ENCODE results near the gene ZNF74.
A peak's percentile ranks its signal among the peaks of the same experiment; 100 is the strongest.

Gene ZNF74

DNA sequence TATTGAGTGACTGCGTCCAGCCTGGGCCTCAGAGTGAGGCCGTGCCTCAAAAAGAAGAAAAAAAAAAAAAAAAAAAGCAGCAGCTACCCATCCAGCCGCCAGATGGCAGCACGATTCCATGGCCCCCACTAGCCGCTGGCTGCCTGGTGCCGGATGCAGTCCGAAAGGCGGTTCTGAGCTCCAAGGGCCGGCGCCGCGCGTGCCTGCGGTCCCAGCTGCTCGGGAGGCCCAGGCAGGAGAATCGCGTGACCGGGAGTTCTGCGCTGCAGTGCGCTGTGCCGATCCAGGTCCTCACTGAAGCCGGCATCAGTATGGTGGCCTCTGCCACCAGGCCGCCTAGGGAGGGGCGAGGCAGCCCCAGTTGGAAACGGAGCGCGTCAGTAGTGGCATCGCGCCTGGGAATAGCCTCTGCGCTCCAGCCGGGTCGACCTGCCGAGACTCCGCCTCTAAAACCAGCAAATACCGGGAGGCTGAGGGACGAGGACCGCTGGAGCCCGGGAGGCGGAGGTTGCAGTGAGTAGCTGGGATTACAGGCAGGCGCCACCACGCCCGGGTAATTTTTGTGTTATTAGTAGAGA is 24.3 kb downstream of the ZNF74 start:
- peak; percentile 40 to 64 (median 57) for DNase-seq (ENCODE audit: low read depth in 2 of 3, low spot score in 1 of 3)

GRCh38 chr22:20419664-20419951 is 25.7 kb downstream of the ZNF74 start:
- no peak for DNase-seq (ENCODE audit: low read depth in 2 of 3, low spot score in 1 of 3)

DNA sequence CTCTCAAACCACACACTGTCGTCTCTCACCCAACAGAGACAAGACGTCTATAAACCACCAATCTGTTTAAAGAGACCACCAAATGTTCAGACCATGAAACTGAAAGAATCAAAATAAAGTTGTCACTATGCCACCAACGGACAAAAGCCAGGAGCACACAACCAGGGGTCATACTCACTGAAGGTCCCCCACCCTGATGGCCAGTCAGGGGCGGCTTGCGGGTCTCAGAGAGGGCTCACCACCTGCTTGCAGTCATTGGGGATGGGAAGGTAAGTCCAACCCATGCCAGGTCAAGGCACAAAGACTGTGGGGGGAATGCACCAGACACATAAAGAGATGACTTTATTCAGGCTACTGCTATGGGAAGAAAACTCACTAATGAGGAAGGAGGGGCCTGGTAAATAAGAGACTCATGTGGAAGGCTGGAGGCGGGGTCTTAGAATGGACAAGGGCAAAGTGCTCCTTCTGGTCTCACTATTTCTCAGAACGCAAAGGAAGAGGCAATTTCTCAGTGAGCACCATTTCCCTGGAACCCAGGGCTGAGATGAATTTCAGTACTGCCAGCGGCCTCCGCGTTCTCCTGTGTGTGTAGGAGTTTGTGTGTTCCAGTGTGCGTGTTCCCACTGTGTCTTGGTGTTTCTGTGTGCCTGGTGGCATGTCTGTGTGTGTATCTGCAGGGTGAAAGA is 26.3 kb downstream of the ZNF74 start:
- DNase-seq (ENCODE audit: low read depth in 2 of 3, low spot score in 1 of 3) = no peak

DNA sequence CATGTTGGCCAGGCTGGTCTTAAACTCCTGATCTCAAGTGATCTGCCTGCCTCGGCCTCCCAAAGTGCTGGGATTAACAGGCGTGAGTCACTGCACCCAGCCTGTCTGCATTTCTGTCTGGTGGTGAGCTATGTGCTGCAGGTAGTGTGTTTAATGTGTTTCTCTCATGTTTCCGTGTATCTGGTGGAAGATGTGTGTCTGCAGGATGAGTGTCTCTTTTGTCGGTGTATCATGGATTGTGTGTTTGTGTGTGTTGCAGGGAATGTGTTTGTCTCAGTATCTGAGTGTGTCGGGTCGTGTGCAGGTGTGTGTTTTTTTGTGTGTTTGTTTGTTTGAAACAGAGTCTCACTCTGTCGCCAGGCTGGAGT is 27.5 kb downstream of the ZNF74 start:
- DNase-seq (ENCODE audit: low read depth in 2 of 3, low spot score in 1 of 3) = no peak

GRCh38 chr22:20422271-20423007 is 28.5 kb downstream of the ZNF74 start:
- DNase-seq (ENCODE audit: low read depth in 2 of 3, low spot score in 1 of 3) = no peak

DNA sequence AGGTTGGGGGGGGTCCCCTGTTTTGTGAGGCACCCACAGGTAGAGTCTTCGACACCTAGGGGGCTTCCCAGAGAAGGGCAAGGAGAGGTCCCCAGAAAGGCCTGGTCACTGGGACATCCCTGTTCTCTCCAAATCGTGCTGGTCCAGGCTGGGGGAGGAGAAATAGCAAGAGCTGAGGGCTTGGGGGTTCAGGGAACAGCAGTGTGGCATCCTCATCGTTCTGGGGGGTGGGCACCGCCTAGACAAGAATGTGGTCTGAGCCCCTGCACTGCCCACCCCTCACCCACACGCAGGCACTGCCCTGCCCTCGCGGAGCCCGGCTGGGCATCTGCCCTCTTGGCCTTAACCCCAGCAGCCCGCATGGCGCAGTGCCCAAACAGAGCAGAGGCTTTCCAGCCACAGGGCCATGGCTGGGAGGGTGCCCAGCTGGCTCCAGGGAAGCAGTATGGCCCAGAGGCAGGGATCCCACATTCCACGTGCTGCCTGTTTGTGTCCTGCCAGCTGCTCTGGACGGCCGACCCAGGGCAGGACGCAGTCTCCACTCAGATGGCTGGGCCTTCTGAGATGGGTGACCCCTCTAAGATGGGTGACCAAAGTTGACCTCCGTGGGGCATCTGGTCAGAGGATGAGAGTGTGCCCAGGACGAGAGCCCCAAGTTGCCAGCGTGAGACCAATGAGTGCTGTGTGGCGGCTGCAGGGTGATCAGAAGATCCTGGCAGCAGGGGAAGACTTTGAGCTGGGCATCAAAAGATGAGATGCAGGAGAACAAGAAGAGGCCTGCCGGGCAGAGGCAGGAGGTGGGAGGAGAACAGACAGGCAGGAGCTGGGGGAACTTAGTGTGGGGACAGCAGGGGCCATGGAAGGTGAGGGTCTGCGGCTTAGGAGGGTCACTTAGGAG is 29.3 kb downstream of the ZNF74 start:
- no peak for DNase-seq (ENCODE audit: low read depth in 2 of 3, low spot score in 1 of 3)

DNA sequence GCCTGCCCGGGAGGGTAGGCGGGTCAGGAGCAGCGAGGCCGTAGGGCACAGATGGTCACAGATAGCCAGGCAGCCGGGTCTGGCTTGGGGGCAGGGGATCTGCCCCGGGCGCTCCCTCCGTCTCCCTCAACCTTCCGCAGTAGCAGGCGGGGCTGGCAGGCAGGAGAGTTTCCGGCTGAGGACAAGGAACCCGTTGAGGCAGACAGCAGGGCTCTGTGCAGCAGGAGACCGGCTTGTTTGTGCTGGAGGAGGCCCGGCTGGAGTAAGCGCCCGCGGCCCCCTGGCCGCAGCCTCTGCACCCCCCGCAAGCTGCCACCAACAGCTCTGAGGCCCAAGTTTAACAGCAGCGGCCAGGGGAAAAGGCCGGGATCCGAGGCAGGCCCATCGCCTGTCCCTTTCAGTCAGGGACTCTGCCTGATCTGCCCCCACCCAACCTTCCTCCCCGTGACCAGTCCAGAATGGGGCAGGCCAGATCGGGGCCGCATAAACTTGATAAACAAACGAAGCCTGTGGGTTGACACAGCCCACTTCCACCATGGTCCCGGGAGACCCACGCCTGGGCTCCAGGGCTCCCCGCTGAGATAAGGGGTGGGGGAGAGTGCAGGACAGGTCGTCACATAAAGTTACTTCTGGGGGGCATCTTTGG is 30.1 kb downstream of the ZNF74 start:
- DNase-seq (ENCODE audit: low read depth in 2 of 3, low spot score in 1 of 3) = no peak

GRCh38 chr22:20424568-20424931 is 30.6 kb downstream of the ZNF74 start:
- DNase-seq (ENCODE audit: low read depth in 2 of 3, low spot score in 1 of 3) = no peak

GRCh38 chr22:20424932-20425565 is 31.1 kb downstream of the ZNF74 start:
- DNase-seq (ENCODE audit: low read depth in 2 of 3, low spot score in 1 of 3) = no peak

DNA sequence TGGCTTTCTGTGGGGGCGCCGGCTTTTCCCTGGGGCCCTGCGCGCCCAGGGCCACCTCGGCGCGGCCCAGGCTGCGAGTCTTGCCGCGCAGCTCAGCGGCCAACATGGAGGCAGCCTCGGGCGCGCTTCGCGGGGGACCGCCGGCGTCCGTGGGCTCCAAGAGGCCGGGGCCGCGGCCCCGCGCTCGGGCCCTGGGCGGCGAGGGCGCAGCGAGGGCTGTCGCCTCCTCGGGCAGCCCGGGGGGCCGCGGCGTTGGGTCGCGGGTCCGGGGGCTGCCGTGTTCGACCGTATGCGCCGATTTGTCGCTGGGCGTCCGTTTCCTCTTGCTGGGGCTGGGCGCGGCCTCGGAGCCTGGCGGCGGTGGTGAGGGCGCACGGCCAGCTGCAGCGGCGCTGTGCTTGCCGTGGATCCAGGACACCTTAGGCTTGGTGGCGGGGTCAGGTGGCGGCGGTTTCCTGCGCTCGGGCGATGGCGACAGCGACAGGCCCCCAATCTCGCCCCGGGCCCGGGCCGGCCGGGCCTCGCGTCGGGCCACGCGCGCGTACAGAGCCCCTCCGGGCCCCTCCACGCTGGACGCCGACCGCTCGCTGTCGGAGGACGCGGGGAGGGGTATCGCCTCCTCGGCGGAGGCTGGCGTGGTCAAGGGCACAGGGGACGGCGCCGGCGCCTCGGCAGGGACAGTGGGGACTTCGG is 31.8 kb downstream of the ZNF74 start:
- no peak for DNase-seq (ENCODE audit: low read depth in 2 of 3, low spot score in 1 of 3)

- no peak for DNase-seq (ENCODE audit: low read depth in 2 of 3, low spot score in 1 of 3)
Observed at GRCh38 chr22:20426259-20426615, 32.3 kb downstream of the ZNF74 start.

DNA sequence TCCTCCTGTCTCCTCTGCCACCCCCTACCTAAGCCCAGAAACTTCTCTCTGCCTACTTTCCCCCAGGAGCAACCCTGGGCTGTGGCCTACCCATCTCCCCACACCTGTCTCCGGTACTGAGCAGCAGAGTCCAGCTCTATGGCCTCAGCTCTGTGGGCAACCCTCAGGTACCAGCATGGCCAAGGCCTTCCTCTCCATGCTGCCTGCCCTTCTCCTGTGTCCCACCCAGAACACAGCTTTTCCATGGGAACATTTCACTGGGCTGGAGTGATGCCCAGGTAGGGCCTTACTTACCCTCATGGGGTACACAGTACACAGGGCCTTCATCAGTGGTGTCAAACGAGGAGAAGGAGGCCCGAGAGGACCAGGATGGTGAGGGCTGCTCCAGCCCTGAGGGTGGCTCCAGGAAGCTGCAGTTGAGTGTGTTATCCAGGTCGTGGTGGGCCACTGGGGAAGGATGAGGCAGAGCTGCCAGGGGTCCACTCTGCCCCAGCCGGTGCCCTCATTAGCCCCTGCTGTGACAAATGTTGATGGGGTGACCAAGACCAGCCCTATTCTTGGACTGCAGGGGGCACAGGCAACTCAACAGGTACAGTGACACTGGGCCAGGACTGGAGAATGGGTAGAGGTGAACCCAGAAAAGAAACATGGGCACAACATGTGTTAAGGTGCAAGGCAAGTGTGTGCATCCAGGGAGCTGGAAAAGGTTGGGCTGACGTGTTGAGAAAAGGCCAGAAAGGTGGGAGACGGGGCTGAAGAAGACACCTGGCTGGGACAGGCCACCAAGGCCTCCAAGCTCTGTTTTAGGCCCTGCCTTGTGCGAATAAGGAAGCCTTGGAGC is 33.4 kb downstream of the ZNF74 start:
- no peak for DNase-seq (ENCODE audit: low read depth in 2 of 3, low spot score in 1 of 3)

GRCh38 chr22:20427945-20428417 is 34.0 kb downstream of the ZNF74 start:
- no peak for DNase-seq (ENCODE audit: low read depth in 2 of 3, low spot score in 1 of 3)

GRCh38 chr22:20428496-20429253 is 34.7 kb downstream of the ZNF74 start:
- DNase-seq (ENCODE audit: low read depth in 2 of 3, low spot score in 1 of 3) = no peak

DNA sequence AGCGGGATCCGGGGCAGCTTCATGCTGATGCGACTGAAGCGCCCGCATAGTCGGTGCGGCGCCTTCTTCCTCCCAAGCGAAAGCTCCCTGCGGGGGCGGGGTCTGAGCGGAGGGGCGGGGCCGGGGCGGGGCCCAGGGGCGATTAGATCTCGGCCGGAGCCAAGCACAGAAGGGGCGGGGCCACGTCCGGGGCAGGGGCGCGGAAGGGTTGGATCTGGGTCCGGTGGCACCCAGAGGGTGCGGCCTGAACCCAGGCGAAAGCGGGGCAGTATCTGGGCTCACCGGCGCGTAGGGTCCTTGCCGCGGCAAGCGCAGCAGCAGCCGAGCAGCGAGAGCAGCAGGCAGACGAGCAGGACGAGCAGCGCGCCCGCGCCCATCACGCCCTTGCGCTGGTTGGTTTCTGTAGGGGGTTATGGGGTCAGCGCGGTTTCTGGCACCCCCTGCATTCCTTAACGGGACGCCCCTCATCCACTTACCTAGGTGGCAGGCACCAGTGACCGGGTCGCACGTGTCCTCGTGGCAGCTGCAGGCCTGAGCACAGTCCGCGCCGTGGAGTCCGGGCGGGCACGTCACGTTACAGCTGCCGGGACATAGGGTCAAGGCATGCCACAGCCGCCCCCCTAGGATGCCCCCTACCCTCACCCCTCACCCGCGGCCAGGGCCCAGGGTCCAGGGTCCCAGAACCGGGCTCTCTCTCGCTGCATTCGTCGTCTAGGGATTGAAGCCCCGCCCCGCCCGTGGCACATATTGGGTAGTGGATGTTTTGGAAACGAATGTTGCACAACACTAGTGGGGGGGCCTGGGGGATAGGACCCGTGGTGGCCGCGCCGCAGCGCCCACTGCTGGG is 35.5 kb downstream of the ZNF74 start:
- peak; percentile 51 to 74 (median 67) for DNase-seq (ENCODE audit: low read depth in 2 of 3, low spot score in 1 of 3)

DNA sequence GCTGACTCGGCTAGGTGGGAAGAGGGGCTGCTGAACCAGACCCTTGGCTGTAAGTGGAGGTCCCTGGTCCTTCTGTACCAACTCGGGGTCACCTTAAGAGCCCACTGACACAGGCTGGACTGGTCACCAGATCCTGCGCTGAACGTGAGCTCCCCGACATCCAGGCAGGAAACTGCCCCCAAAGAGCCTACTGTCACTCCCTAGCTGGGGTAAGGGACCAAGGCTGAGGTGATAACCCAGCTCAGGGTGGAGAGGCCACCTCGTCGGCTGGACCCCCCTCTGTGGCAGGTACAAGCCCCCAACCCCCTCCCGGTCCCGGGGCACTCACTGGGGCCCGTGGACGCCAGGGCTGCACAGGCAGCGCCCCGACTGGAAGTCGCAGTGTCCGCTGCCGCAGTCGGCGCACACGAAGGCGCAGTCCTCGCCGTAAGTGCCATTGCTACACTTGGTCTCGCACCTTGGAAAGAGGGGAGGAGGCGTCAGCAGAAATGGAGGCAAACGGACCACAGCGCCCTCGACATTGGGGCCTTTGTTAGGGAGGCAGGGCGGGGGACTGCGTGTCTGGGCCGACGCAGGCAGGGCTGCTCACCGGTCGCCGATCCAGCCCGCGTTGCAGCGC is 36.3 kb downstream of the ZNF74 start:
- DNase-seq (ENCODE audit: low read depth in 2 of 3, low spot score in 1 of 3) = no peak
